Measurements from ENCODE around the gene FBRS. TPM values are rescaled to one million over a fixed set of nuclear protein-coding genes. Genes with fewer than 3 reads are reported as not detected.

Gene FBRS
- total and polyA plus RNA-seq, 2 donors (not counting 1 experiment from before 2014, with no cell fraction given), result 5.5 to 20.8 TPM

DNA sequence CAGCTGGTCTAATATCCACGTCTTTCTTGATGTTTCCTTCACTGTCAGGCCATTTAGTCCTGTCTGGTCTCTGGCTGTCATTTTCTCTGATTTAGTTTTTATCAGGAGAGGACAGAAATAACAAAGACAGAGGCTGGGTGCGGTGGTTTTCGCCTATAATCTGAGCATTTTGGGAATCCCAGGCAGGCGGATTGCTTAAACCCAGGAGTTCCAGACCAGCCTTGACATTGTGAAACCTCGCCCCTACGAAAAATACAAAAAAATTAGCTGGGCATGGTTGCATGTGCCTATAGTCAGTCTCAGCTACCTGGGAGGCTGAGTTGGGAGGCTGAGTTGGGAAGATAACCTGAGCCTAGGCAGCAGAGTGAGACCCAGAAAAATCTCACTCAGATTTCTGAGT lies 47.8 kb downstream of the FBRS start:
- peaks cover 13% of the 10 kb centered on the region for H3K79me2 ChIP-seq (ENCODE audit: control insufficient read depth, insufficient read depth, low read length)
- H3K27ac ChIP-seq (ENCODE audit: insufficient read depth, low read length), result no peak overlapping the region
- H3K9me3 ChIP-seq (ENCODE audit: control insufficient read depth, insufficient read depth, low read depth, low read length), result no peaks in the 10 kb centered on the region
- no peaks in the 10 kb centered on the region for H3K27me3 ChIP-seq (ENCODE audit: control insufficient read depth, insufficient read depth, low read length)
- no peak overlapping the region for H3K4me3 ChIP-seq (replicated peaks in 1 of 4; ENCODE audit: control extremely low read depth in 1 of 4, insufficient read depth in 1 of 4, low read depth in 3 of 4, low read length in 4 of 4)
- no peak overlapping the region for H2AFZ ChIP-seq (ENCODE audit: low read length)
- H3K36me3 ChIP-seq (ENCODE audit: control insufficient read depth, insufficient read depth, low read length), result peaks cover 35% of the 10 kb centered on the region
- no peak overlapping the region for H3K4me2 ChIP-seq (ENCODE audit: extremely low read depth, insufficient read depth, low read length)
- no peak for DNase-seq (ENCODE audit: low read depth in 2 of 2)
- no peak overlapping the region for H3K9ac ChIP-seq (ENCODE audit: insufficient read depth, low read length)
- H4K20me1 ChIP-seq (ENCODE audit: control insufficient read depth, extremely low read depth, insufficient read depth, low read length), result no peaks in the 10 kb centered on the region
- TF ChIP-seq, protein P1, sequence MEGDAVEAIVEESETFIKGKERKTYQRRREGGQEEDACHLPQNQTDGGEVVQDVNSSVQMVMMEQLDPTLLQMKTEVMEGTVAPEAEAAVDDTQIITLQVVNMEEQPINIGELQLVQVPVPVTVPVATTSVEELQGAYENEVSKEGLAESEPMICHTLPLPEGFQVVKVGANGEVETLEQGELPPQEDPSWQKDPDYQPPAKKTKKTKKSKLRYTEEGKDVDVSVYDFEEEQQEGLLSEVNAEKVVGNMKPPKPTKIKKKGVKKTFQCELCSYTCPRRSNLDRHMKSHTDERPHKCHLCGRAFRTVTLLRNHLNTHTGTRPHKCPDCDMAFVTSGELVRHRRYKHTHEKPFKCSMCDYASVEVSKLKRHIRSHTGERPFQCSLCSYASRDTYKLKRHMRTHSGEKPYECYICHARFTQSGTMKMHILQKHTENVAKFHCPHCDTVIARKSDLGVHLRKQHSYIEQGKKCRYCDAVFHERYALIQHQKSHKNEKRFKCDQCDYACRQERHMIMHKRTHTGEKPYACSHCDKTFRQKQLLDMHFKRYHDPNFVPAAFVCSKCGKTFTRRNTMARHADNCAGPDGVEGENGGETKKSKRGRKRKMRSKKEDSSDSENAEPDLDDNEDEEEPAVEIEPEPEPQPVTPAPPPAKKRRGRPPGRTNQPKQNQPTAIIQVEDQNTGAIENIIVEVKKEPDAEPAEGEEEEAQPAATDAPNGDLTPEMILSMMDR (conservative IDR thresholded peaks at IDR 0.05 in 1 of 2, IDR thresholded peaks at IDR 0.05 in 1 of 2; ENCODE audit: low read depth in 1 of 2, low read length in 2 of 2), result no peak
- H3K4me1 ChIP-seq (ENCODE audit: control insufficient read depth, extremely low read depth, insufficient read depth, low read length), result no peaks in the 10 kb centered on the region

DNA sequence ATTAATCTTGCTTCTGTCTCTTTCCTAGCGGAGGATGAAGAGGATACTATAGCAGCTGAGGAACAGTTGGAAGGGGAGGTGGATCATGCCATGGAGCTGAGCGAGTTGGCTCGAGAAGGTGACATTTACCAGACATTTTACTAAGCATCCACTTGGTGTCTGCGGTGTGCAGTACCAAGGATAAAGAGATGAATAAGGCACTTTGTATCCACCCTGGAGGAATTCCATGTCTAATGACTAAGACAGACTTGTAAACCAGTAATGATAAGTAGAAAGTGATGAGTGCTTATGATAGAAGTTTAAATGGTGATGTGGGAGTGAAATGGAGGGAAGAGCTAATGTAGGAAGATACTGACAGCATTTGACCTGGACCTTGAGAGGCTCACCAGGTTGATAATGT lies 52.7 kb downstream of the FBRS start:
- Histone ChIP-seq H3K4me2 (ENCODE audit: extremely low read depth, insufficient read depth, low read length) (no peak overlapping the region), H3K79me2 (ENCODE audit: control insufficient read depth, insufficient read depth, low read length) (peaks cover 6% of the 10 kb centered on the region), H3K27ac (ENCODE audit: insufficient read depth, low read length) (no peak overlapping the region), H4K20me1 (ENCODE audit: control insufficient read depth, extremely low read depth, insufficient read depth, low read length) (no peaks in the 10 kb centered on the region), H3K4me1 (ENCODE audit: control insufficient read depth, extremely low read depth, insufficient read depth, low read length) (peaks cover 3% of the 10 kb centered on the region), H3K9me3 (ENCODE audit: control insufficient read depth, insufficient read depth, low read depth, low read length) (no peaks in the 10 kb centered on the region), H3K36me3 (ENCODE audit: control insufficient read depth, insufficient read depth, low read length) (peaks cover 54% of the 10 kb centered on the region), H2AFZ (ENCODE audit: low read length) (no peak overlapping the region), H3K27me3 (ENCODE audit: control insufficient read depth, insufficient read depth, low read length) (no peaks in the 10 kb centered on the region), H3K4me3 (replicated peaks in 1 of 4; ENCODE audit: control extremely low read depth in 1 of 4, insufficient read depth in 1 of 4, low read depth in 3 of 4, low read length in 4 of 4) (no peak overlapping the region), H3K9ac (ENCODE audit: insufficient read depth, low read length) (no peak overlapping the region)
- TF ChIP-seq EZH2 (IDR thresholded peaks at IDR 0.05; ENCODE audit: low read length, missing control alignments), result no peak
- TF ChIP-seq, protein P1 (conservative IDR thresholded peaks at IDR 0.05 in 1 of 2, IDR thresholded peaks at IDR 0.05 in 1 of 2; ENCODE audit: low read depth in 1 of 2, low read length in 2 of 2), result no peak
- DNase-seq (ENCODE audit: low read depth in 2 of 2), result peak in 1 of 2 donors; percentile 56

DNA sequence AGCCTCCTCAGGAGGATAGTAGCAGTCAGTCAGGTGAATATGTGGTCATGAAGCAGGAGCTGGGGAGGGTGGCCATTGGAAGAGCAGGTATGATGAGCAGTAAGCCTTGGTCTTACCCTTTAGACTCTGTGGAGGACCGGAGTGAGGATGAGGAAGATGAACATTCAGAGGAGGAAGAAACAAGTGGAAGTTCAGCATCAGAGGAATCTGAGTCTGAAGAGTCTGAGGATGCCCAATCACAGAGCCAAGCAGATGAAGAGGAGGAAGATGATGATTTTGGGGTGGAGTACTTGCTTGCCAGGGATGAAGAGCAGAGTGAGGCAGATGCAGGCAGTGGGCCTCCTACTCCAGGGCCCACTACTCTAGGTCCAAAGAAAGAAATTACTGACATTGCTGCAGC lies 53.5 kb downstream of the FBRS start:
- no peak for DNase-seq (ENCODE audit: low read depth in 2 of 2)
- H3K79me2 ChIP-seq (ENCODE audit: control insufficient read depth, insufficient read depth, low read length), result peaks cover 8% of the 10 kb centered on the region
- H3K9me3 ChIP-seq (ENCODE audit: control insufficient read depth, insufficient read depth, low read depth, low read length), result no peaks in the 10 kb centered on the region
- peaks cover 3% of the 10 kb centered on the region for H3K4me1 ChIP-seq (ENCODE audit: control insufficient read depth, extremely low read depth, insufficient read depth, low read length)
- H3K27me3 ChIP-seq (ENCODE audit: control insufficient read depth, insufficient read depth, low read length), result no peaks in the 10 kb centered on the region
- H3K4me2 ChIP-seq (ENCODE audit: extremely low read depth, insufficient read depth, low read length), result no peak overlapping the region
- H4K20me1 ChIP-seq (ENCODE audit: control insufficient read depth, extremely low read depth, insufficient read depth, low read length), result no peaks in the 10 kb centered on the region
- peaks cover 51% of the 10 kb centered on the region for H3K36me3 ChIP-seq (ENCODE audit: control insufficient read depth, insufficient read depth, low read length)
- H3K9ac ChIP-seq (ENCODE audit: insufficient read depth, low read length), result no peak overlapping the region
- no peak overlapping the region for H3K4me3 ChIP-seq (replicated peaks in 1 of 4; ENCODE audit: control extremely low read depth in 1 of 4, insufficient read depth in 1 of 4, low read depth in 3 of 4, low read length in 4 of 4)
- no peak overlapping the region for H3K27ac ChIP-seq (ENCODE audit: insufficient read depth, low read length)
- no peak overlapping the region for H2AFZ ChIP-seq (ENCODE audit: low read length)
- no peak for TF ChIP-seq EZH2 (IDR thresholded peaks at IDR 0.05; ENCODE audit: low read length, missing control alignments)
- TF ChIP-seq, protein P1 (conservative IDR thresholded peaks at IDR 0.05 in 1 of 2, IDR thresholded peaks at IDR 0.05 in 1 of 2; ENCODE audit: low read depth in 1 of 2, low read length in 2 of 2), result no peak

Data from fibroblast of lung (primary cell).